Left hindlimb (tissue), 1 donor: ENCODE results near the gene ZNF140.

Source experiments
- DNase-seq: peaks from one replicate; pipeline ENCODE4 v3.0.0-alpha.2; 2018

Gene ZNF140

GRCh38 chr12:133080368-133081158 is at the start of gene ZNF140:
Gene ZNF140, plus strand, starts transcription at chr12:133080923. Its CDS starts 398 bp downstream, at chr12:133081321.
- peak; percentile 97 for DNase-seq

- DNase-seq, result peak; percentile 97
These were observed 43.3 kb upstream of the ZNF140 start, which contains the start of gene ZNF84 for GRCh38 chr12:133037207-133038005. Gene ZNF84, plus strand, starts transcription at chr12:133037509. Its CDS starts 3,959 bp downstream, at chr12:133041468.

- DNase-seq, result no peak
These were observed 42.5 kb upstream of the ZNF140 start for GRCh38 chr12:133038118-133038709.

GRCh38 chr12:133046698-133047097 is 34.0 kb upstream of the ZNF140 start:
- DNase-seq, result no peak

- DNase-seq, result no peak
These were observed 23.3 kb upstream of the ZNF140 start for GRCh38 chr12:133057446-133057845.

- DNase-seq, result no peak
These were observed 22.3 kb upstream of the ZNF140 start for GRCh38 chr12:133058203-133059113.

GRCh38 chr12:133061954-133062353 is 18.8 kb upstream of the ZNF140 start:
- DNase-seq, result no peak

- no peak for DNase-seq
These were observed 17.2 kb upstream of the ZNF140 start for GRCh38 chr12:133063556-133063955.

GRCh38 chr12:133073836-133074235 is 6.9 kb upstream of the ZNF140 start:
- DNase-seq, result no peak

- DNase-seq, result peak; percentile 99
These were observed 726 bp upstream of the ZNF140 start for GRCh38 chr12:133080026-133080367.

- DNase-seq, result no peak
These were observed 547 bp downstream of the ZNF140 start for GRCh38 chr12:133081159-133081780.

- no peak for DNase-seq
These were observed 2.6 kb downstream of the ZNF140 start for GRCh38 chr12:133083345-133083744.

GRCh38 chr12:133105620-133106019 is 24.9 kb downstream of the ZNF140 start:
- DNase-seq, result no peak

GRCh38 chr12:133106253-133106652 is 25.5 kb downstream of the ZNF140 start:
- DNase-seq, result no peak

GRCh38 chr12:133107121-133107520 is 26.4 kb downstream of the ZNF140 start:
- no peak for DNase-seq

GRCh38 chr12:133108150-133108549 is 27.4 kb downstream of the ZNF140 start:
- no peak for DNase-seq

- DNase-seq, result no peak
These were observed 39.9 kb downstream of the ZNF140 start for GRCh38 chr12:133120385-133121191.

- no peak for DNase-seq
These were observed 44.0 kb downstream of the ZNF140 start for GRCh38 chr12:133124674-133125073.

GRCh38 chr12:133129368-133130037 is 48.8 kb downstream of the ZNF140 start:
- no peak for DNase-seq

- DNase-seq, result peak; percentile 98
These were observed 49.5 kb downstream of the ZNF140 start, which contains the start of the genes ZNF10 and ZNF891 for GRCh38 chr12:133130038-133130807. Gene ZNF10, plus strand, starts transcription at chr12:133130627. Its CDS starts 13,866 bp downstream, at chr12:133144493. Gene ZNF891, minus strand, starts transcription at chr12:133130274. Its CDS starts 8,356 bp downstream, at chr12:133121918.
